Prostate gland (tissue), 2 donors: Measurements from ENCODE around the gene RBFOX2.

ENCODE experiments used
- CTCF ChIP-seq, 4 experiments: fragments of 200-600 bp in 2 of 4; fragments of 450-650 bp in 2 of 4; sonication (generic) in 2 of 4; IDR thresholded peaks; 1 replicate in 3 of 4; 2 replicates in 1 of 4; pipeline ENCODE4 v1.5.1; 2016 to 2019; ENCODE audit warnings: antibody characterized with exemption in 4 of 4, mild to moderate bottlenecking in 2 of 4, moderate library complexity in 2 of 4
- POLR2A ChIP-seq: fragments of 450-650 bp; IDR thresholded peaks from one replicate; pipeline ENCODE4 v1.6.1; 2016; ENCODE audit warnings: antibody characterized with exemption, mild to moderate bottlenecking
- POLR2AphosphoS5 ChIP-seq: sonication (generic); formaldehyde crosslinking; IDR thresholded peaks from one replicate; pipeline ENCODE4 v1.6.1; 2017; ENCODE audit warnings: antibody characterized with exemption

GRCh38 chr22:35978201-35978600, 50.4 kb downstream of the RBFOX2 start:
- TF ChIP-seq CTCF (IDR thresholded peaks at IDR 0.05): no peak
- no peak for TF ChIP-seq POLR2A
- no peak for TF ChIP-seq POLR2AphosphoS5
